Common myeloid progenitor, CD34-positive (primary cell): ENCODE results near the gene PLIN4.

ENCODE experiments used
- CTCF ChIA-PET: fragments of 350-600 bp; sonication (Branson Sonifier 250); formaldehyde crosslinking; loops from one replicate; lab custom pipeline; 2021; ENCODE audit warnings: antibody characterized with exemption; lab: Charles Lee
- POLR2A ChIA-PET: fragments of 350-600 bp; sonication (Branson Sonifier 250); formaldehyde crosslinking; loops from one replicate; lab custom pipeline; 2021; ENCODE audit warnings: antibody characterized with exemption; lab: Charles Lee
- DNase-seq, 3 donors: peaks; one replicate each; pipeline versions ENCODE4 v3.0.0 to v3.0.0-alpha.2; 2013
- H3K27ac ChIP-seq, 2 experiments: 1 replicate in 1 of 2; 2 replicates in 1 of 2; pipeline ENCODE4 v1.7.0; 2013; ENCODE audit warnings: inconsistent platforms in 2 of 2, low read length in 2 of 2, mild to moderate bottlenecking in 2 of 2, low read depth in 1 of 2, moderate library complexity in 1 of 2; ENCODE audit not compliant: severe bottlenecking in 2 of 2, insufficient read depth in 1 of 2, poor library complexity in 1 of 2
- H3K27me3 ChIP-seq, 5 experiments: replicated peaks in 2 of 5; 1 replicate in 3 of 5; 2 replicates in 2 of 5; pipeline versions ENCODE4 v1.6.1 to v1.7.0; 2013; ENCODE audit warnings: low read length in 4 of 5, mild to moderate bottlenecking in 2 of 5, moderate library complexity in 2 of 5, inconsistent platforms in 1 of 5; ENCODE audit not compliant: insufficient read depth in 5 of 5, control insufficient read depth in 4 of 5
- H3K36me3 ChIP-seq, 4 experiments: 1 replicate in 2 of 4; 2 replicates in 2 of 4; pipeline versions ENCODE4 v1.6.1 to v1.7.0; 2013; ENCODE audit warnings: low read length in 3 of 4, control low read depth in 1 of 4, mild to moderate bottlenecking in 1 of 4; ENCODE audit not compliant: control insufficient read depth in 4 of 4, insufficient read depth in 4 of 4
- H3K4me1 ChIP-seq, 4 experiments: 1 replicate in 3 of 4; 2 replicates in 1 of 4; pipeline versions ENCODE4 v1.6.1 to v1.7.1; 2013; ENCODE audit warnings: low read length in 3 of 4, mild to moderate bottlenecking in 3 of 4, control low read depth in 1 of 4, inconsistent platforms in 1 of 4, moderate library complexity in 1 of 4; ENCODE audit not compliant: control insufficient read depth in 4 of 4, insufficient read depth in 4 of 4; ENCODE audit errors: control extremely low read depth in 1 of 4
- H3K4me3 ChIP-seq, 7 experiments: 1 replicate in 4 of 7; 2 replicates in 3 of 7; pipeline versions ENCODE4 v1.5.1 to v1.7.0; 2013; ENCODE audit warnings: mild to moderate bottlenecking in 7 of 7, low read length in 6 of 7, moderate library complexity in 6 of 7, inconsistent platforms in 2 of 7, low read depth in 2 of 7, control low read depth in 1 of 7; ENCODE audit not compliant: insufficient read depth in 4 of 7, control insufficient read depth in 1 of 7; ENCODE audit errors: extremely low read depth in 1 of 7
- H3K9me3 ChIP-seq, 5 experiments: 1 replicate in 4 of 5; 2 replicates in 1 of 5; pipeline versions ENCODE4 v1.6.1 to v1.7.1; 2013; ENCODE audit warnings: low read length in 4 of 5, mild to moderate bottlenecking in 2 of 5, inconsistent platforms in 1 of 5, low read depth in 1 of 5, moderate library complexity in 1 of 5; ENCODE audit not compliant: control insufficient read depth in 4 of 5, insufficient read depth in 2 of 5; ENCODE audit errors: control extremely low read depth in 1 of 5
- WGBS: methylation state at CpG from one replicate; pipeline ENCODE4 v1.1.5; 2013; ENCODE audit not compliant: insufficient coverage; 5-methylcytosine and 5-hydroxymethylcytosine counted together

PLIN4 gene

GRCh38 chr19:4539169-4539692, 20.9 kb upstream of the PLIN4 start:
- Histone ChIP-seq H3K4me1 (peaks cover 2 to 26% (median 20%) of the 10 kb centered on the region in 4 experiments), H3K9me3 (no peaks in the 10 kb centered on the region), H3K27ac (peak overlapping the region in 1 of 2 experiments; percentile 22), H3K27me3 (peaks cover 0 to 16% (median 6%) of the 10 kb centered on the region in 5 experiments), H3K36me3 (no peaks in the 10 kb centered on the region), H3K4me3 (peak overlapping the region in 1 of 7 experiments; percentile 48)
- DNase-seq: no peak
- CTCF ChIA-PET: interaction anchor here (1.4 to 2.6 kb wide), 2 partner anchors 15 to 18 kb away, joined by 3 to 10 read pairs; no protein-coding TSS in a partner anchor
- POLR2A ChIA-PET: no interaction called here
- WGBS: 100% methylated on average over 2 of the region's 3 CpGs

GRCh38 chr19:4538601-4538954, 20.3 kb upstream of the PLIN4 start:
- no peak overlapping the region for H3K27ac ChIP-seq
- no peak for DNase-seq
- peaks cover 2 to 26% (median 20%) of the 10 kb centered on the region in 4 experiments for H3K4me1 ChIP-seq
- POLR2A ChIA-PET: no interaction called here
- CTCF ChIA-PET: no interaction called here
- H3K36me3 ChIP-seq: no peaks in the 10 kb centered on the region
- peaks cover 0 to 21% (median 7%) of the 10 kb centered on the region in 5 experiments for H3K27me3 ChIP-seq
- 97% methylated on average over 13 of the region's 13 CpGs for WGBS
- H3K9me3 ChIP-seq: no peaks in the 10 kb centered on the region
- H3K4me3 ChIP-seq: no peak overlapping the region

- no peak overlapping the region for H3K4me3 ChIP-seq
- no peaks in the 10 kb centered on the region for H3K9me3 ChIP-seq
- 97% methylated on average over 25 of the region's 27 CpGs for WGBS
- peaks cover 2 to 26% (median 20%) of the 10 kb centered on the region in 4 experiments for H3K4me1 ChIP-seq
- POLR2A ChIA-PET: no interaction called here
- H3K36me3 ChIP-seq: no peaks in the 10 kb centered on the region
- DNase-seq: no peak
- no peak overlapping the region for H3K27ac ChIP-seq
- peaks cover 0 to 22% (median 7%) of the 10 kb centered on the region in 5 experiments for H3K27me3 ChIP-seq
- CTCF ChIA-PET: no interaction called here
These were observed 19.8 kb upstream of the PLIN4 start for GRCh38 chr19:4537953-4538600.

- no peak overlapping the region for H3K27ac ChIP-seq
- 100% methylated on average over 1 of the region's 5 CpGs for WGBS
- POLR2A ChIA-PET: no interaction called here
- H3K36me3 ChIP-seq: no peaks in the 10 kb centered on the region
- H3K9me3 ChIP-seq: no peaks in the 10 kb centered on the region
- no peak for DNase-seq
- CTCF ChIA-PET: no interaction called here
- H3K27me3 ChIP-seq: peaks cover 0 to 22% (median 7%) of the 10 kb centered on the region in 5 experiments
- H3K4me3 ChIP-seq: no peak overlapping the region
- H3K4me1 ChIP-seq: peaks cover 2 to 26% (median 20%) of the 10 kb centered on the region in 4 experiments
These were observed 18.5 kb upstream of the PLIN4 start for GRCh38 chr19:4536798-4537197.

GRCh38 chr19:4534836-4535658, 16.8 kb upstream of the PLIN4 start, which contains the start of gene PLIN5:
Gene PLIN5 (minus strand): TSS chr19:4535224. CDS start chr19:4534074, 1,150 bp downstream.
- H3K4me1 ChIP-seq: peaks cover 0 to 22% (median 20%) of the 10 kb centered on the region in 4 experiments
- CTCF ChIA-PET: interaction anchor here (0.8 to 2.2 kb wide), 9 partner anchors 10 to 100 kb away, joined by 3 to 16 read pairs (median 3); partner anchors contain the start of gene SEMA6B
- no peaks in the 10 kb centered on the region for H3K9me3 ChIP-seq
- peaks cover 0 to 22% (median 9%) of the 10 kb centered on the region in 5 experiments for H3K27me3 ChIP-seq
- POLR2A ChIA-PET: no interaction called here
- WGBS: 17% methylated on average over 33 of the region's 49 CpGs
- DNase-seq: peak; percentile 63 to 83 (median 81)
- no peaks in the 10 kb centered on the region for H3K36me3 ChIP-seq
- peak within 1 kb of the TSS in 1 of 7 experiments; percentile 45 for H3K4me3 ChIP-seq
- no peak within 1 kb of the TSS for H3K27ac ChIP-seq

GRCh38 chr19:4533835-4534424, 15.6 kb upstream of the PLIN4 start:
- H3K9me3 ChIP-seq: no peaks in the 10 kb centered on the region
- no peaks in the 10 kb centered on the region for H3K36me3 ChIP-seq
- no peak for DNase-seq
- H3K27ac ChIP-seq: no peak overlapping the region
- H3K27me3 ChIP-seq: peaks cover 0 to 22% (median 9%) of the 10 kb centered on the region in 5 experiments
- no peak overlapping the region for H3K4me3 ChIP-seq
- 86% methylated on average over 7 of the region's 9 CpGs for WGBS
- ChIA-PET CTCF (interaction anchor here (1.0 to 2.2 kb wide), 4 partner anchors 8 to 21 kb away, joined by 3 to 16 read pairs (median 6); no protein-coding TSS in a partner anchor), POLR2A (no interaction called here)
- peaks cover 0 to 16% (median 13%) of the 10 kb centered on the region in 4 experiments for H3K4me1 ChIP-seq
